ENCODE results near the gene NFYA. TPM values are rescaled to one million over a fixed set of nuclear protein-coding genes. Genes with fewer than 3 reads are reported as not detected.

Gene NFYA
- total RNA-seq, 4 donors from 2014 or later: 16.3 to 25.9 (median 21.1) TPM

DNA sequence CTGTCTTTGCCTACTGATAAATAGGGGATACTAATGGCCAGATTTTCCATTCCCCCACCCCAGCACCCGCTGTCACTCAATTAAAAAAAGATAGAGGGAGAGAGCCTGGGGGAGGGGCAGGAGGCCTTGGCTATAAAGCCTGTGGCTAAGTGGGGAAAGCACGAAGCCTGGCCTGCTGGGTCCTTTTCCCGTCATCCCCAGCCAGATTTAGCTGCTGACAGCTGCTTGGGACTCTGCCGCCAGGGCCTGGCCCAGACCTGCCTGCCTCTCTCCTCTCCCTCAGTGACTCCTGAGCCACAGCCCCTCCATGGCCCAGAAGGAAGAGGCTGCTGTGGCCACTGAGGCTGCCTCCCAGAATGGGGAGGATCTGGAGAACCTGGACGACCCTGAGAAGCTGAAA lies 19.7 kb upstream of the NFYA start, which contains the start of gene APOBEC2:
Gene APOBEC2, plus strand, starts transcription at position 162 of the 400 bp plus-strand sequence. Its CDS starts 146 bp downstream, at position 308.
- TF ChIP-seq, protein P1, sequence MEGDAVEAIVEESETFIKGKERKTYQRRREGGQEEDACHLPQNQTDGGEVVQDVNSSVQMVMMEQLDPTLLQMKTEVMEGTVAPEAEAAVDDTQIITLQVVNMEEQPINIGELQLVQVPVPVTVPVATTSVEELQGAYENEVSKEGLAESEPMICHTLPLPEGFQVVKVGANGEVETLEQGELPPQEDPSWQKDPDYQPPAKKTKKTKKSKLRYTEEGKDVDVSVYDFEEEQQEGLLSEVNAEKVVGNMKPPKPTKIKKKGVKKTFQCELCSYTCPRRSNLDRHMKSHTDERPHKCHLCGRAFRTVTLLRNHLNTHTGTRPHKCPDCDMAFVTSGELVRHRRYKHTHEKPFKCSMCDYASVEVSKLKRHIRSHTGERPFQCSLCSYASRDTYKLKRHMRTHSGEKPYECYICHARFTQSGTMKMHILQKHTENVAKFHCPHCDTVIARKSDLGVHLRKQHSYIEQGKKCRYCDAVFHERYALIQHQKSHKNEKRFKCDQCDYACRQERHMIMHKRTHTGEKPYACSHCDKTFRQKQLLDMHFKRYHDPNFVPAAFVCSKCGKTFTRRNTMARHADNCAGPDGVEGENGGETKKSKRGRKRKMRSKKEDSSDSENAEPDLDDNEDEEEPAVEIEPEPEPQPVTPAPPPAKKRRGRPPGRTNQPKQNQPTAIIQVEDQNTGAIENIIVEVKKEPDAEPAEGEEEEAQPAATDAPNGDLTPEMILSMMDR (IDR thresholded peaks at IDR 0.05): no peak
- ATAC-seq (ENCODE audit: low FRiP score) (no peak), DNase-seq (ENCODE audit: low spot score) (no peak)

DNA sequence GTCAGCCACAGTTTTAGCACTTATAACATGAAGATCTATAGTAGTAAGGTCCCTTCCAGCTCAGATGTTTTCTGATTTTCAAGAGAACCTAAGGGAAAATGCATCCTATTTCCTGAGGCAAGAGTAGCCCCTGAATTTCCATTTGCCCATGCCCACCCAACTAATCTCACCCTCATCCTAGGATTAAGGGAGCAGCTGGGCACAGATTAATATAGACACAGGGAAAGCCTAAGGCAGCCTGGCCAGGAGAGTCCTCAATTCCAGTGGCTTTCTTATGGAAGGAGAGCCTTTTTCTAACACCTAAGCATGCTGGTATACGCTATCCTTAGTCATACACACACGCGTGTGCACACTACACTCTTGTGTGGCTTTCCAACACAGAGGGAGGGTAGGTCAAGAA lies 18.3 kb upstream of the NFYA start:
- DNase-seq (ENCODE audit: low spot score): no peak
- TF ChIP-seq, protein P1 (IDR thresholded peaks at IDR 0.05): no peak
- no peak for ATAC-seq (ENCODE audit: low FRiP score)

DNA sequence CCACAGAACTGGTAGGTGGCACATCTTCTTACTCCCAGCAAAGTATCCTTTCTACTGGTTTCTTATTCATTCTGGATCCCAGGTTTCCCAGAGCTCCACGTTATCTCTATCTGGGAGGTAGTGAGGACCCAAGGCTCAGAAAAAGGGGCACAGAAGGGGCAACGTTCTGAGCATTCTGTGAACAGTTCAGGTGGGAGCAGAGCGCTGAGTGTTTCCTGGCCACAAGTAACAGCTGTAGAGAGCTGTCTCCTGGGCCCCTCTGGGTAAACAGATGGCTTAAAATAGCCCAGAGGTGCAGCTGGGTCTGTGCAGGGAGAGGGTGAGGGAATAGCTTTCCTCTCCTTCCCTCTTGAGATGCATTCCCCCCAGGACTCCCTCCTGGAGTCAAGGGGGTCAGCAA lies 17.6 kb upstream of the NFYA start:
- no peak for DNase-seq (ENCODE audit: low spot score)
- TF ChIP-seq, protein P1 (IDR thresholded peaks at IDR 0.05): no peak
- no peak for ATAC-seq (ENCODE audit: low FRiP score)

DNA sequence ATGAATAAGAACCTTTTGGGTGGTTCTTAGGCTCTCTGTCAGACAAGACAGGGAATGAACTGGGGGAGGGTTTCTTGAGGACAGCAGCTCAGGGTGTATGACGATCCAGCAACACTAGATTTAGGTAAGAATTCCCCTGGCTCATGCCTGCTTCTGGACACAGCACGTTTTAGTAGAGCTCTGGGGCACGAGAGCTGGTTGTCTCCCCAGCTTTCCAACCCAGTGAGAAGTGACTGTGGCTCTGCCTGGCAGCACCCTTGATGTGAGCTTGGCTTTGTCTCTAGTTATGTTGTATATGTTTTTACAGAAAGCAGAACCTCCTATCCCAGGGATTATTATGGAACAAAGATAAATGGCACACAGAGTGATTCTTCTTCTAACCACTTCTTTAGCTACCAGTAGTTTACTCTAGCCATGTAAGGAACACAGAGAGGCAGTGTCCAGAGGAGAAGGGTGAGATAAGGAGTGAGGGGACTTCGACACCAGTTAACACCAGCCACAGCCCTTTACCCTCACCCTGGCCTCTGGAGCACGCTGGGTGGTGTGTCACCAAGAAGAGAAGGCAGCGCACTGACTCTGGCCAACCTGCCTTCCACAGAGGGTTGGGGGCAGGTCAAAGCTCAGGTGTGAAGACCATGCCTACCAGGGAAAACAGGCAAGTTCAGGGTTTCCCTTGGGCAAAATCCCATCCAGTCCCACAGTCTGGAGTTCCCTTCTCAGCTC lies 15.8 kb upstream of the NFYA start:
- TF ChIP-seq, protein P1 (IDR thresholded peaks at IDR 0.05): no peak
- no peak for ATAC-seq (ENCODE audit: low FRiP score)

DNA sequence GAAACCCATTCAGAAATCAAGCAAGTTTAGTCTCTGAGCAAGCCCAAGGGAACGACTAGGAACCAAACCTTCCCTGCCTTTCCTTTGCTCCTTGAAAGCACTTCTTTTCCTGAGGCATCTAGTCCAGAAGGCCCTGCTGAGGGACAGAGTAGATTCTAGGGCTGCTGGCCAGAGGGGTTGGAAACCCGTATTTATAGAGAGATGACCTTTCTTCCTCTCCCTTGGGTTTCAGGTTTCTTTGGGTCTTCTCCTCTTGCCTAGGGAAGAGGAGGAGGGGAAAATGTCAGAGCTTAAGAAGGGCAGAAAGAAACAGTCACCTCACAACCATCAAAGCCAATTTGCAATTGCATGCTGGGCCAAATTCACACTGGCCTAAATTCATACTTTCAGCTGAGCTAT lies 14.0 kb upstream of the NFYA start:
- DNase-seq (ENCODE audit: low spot score) (no peak), ATAC-seq (ENCODE audit: low FRiP score) (no peak)
- TF ChIP-seq, protein P1 (IDR thresholded peaks at IDR 0.05): no peak

More for the DNA sequence above, 15.8 kb upstream of the NFYA start:
- DNase-seq (ENCODE audit: low spot score): no peak

DNA sequence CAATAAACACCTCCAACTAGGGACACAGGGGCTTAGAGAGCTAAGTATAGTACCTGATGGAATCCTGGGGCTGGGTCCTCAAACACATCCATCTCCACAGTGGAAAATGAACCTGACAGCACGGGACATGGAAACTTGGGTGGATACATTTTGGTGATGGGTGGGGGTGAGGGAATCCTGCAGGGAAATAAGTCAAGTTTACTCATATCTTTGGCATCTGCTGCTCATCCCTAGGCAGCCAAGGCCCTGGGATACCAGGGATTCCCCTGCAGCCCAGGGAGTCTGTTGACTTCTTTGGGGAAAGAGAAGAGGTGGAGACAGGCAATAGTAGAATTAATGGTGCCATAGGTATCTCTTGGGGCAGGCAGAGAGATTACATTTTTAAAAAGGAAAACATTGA lies 13.2 kb upstream of the NFYA start:
- TF ChIP-seq, protein P1 (IDR thresholded peaks at IDR 0.05): no peak
- ATAC-seq (ENCODE audit: low FRiP score) (no peak), DNase-seq (ENCODE audit: low spot score) (no peak)

DNA sequence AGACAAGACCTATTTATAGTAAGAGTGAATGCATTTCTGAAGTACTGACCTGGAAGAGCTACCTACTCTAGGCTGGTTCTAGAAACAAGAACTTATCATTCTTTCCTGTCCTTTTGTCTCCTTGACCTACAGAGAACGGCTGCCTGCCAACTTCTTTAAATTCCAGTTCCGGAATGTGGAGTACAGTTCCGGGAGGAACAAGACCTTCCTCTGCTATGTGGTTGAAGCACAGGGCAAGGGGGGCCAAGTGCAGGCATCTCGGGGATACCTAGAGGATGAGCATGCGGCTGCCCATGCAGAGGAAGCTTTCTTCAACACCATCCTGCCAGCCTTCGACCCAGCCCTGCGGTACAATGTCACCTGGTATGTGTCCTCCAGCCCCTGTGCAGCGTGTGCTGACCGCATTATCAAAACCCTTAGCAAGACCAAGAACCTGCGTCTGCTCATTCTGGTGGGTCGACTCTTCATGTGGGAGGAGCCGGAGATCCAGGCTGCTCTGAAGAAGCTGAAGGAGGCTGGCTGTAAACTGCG lies 11.5 kb upstream of the NFYA start:
- DNase-seq (ENCODE audit: low spot score) (no peak), ATAC-seq (ENCODE audit: low FRiP score) (no peak)
- TF ChIP-seq, protein P1 (IDR thresholded peaks at IDR 0.05): no peak
